ENCODE data around the gene DCX. TPM values are rescaled to one million over a fixed set of nuclear protein-coding genes. Genes with fewer than 3 reads are reported as not detected.

Gene DCX

Small RNA genes lying within 50 kb of the gene (small RNA-seq; reads per million reads assigned to genes)
- gene RNU6-496P (ENCODE audit: insufficient read depth): not detected

Data from neuronal stem cell (in vitro differentiated cells).